IMR-90 (cell line): Measurements from ENCODE around the gene INPP5D.

ENCODE experiments used
- BHLHE40 ChIP-seq: fragments of 150-350 bp; IDR thresholded peaks from 2 replicates; pipeline ENCODE4 v1.6.1; 2016; ENCODE audit warnings: mild to moderate bottlenecking, low read depth, low read length
- CEBPB ChIP-seq: IDR thresholded peaks from 2 replicates; pipeline ENCODE4 v1.6.1; 2012; ENCODE audit warnings: low read depth, low read length, improper control_type of control experiment
- CHD1 ChIP-seq: IDR thresholded peaks from 2 replicates; pipeline ENCODE4 v1.6.1; 2012; ENCODE audit warnings: low read depth, low read length, improper control_type of control experiment
- MAFK ChIP-seq: IDR thresholded peaks from 2 replicates; pipeline ENCODE4 v1.6.1; 2012; ENCODE audit warnings: low read depth, low read length, improper control_type of control experiment
- RAD21 ChIP-seq: IDR thresholded peaks from 2 replicates; pipeline ENCODE4 v1.6.1; 2012; ENCODE audit warnings: low read length, improper control_type of control experiment
- RCOR1 ChIP-seq: IDR thresholded peaks from 2 replicates; pipeline ENCODE4 v1.6.1; 2012; ENCODE audit warnings: mild to moderate bottlenecking, low read length, improper control_type of control experiment; ENCODE audit not compliant: insufficient replicate concordance
- SMC3 ChIP-seq: fragments of 150-350 bp; IDR thresholded peaks from 2 replicates; pipeline ENCODE4 v1.6.1; 2016; ENCODE audit warnings: low read depth, mild to moderate bottlenecking, antibody characterized with exemption, low read length, moderate library complexity
- USF2 ChIP-seq: fragments of 150-350 bp; IDR thresholded peaks from 2 replicates; pipeline ENCODE4 v1.6.1; 2017; ENCODE audit warnings: mild to moderate bottlenecking, antibody characterized with exemption, low read length, low read depth
- TF ChIP-seq, protein P1 (sequence below): conservative IDR thresholded peaks from 2 replicates; pipeline ENCODE4 v1.5.1; 2012; ENCODE audit warnings: mild to moderate bottlenecking, low read depth, low read length, improper control_type of control experiment

DNA sequence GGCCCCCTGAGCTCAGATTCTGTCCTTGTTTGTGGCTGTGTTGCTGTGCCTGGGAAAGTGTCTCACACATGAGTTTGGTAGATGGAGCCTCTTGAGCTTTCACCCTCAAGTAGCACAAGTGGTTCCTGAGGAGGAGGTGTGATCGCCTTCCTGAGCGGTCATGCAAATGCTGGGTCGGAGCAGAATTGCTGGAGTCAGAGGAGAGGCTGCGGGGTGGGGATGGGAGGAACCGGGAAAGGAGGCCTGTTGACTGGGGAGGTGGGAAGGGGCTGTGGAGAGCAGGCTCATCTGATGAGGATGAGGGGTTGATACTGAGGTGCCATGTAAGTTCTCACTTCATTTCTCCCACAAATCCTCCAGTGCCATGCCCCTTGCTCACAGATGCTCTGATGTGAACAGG, 142.9 kb downstream of the INPP5D start:
- TF ChIP-seq, protein P1, sequence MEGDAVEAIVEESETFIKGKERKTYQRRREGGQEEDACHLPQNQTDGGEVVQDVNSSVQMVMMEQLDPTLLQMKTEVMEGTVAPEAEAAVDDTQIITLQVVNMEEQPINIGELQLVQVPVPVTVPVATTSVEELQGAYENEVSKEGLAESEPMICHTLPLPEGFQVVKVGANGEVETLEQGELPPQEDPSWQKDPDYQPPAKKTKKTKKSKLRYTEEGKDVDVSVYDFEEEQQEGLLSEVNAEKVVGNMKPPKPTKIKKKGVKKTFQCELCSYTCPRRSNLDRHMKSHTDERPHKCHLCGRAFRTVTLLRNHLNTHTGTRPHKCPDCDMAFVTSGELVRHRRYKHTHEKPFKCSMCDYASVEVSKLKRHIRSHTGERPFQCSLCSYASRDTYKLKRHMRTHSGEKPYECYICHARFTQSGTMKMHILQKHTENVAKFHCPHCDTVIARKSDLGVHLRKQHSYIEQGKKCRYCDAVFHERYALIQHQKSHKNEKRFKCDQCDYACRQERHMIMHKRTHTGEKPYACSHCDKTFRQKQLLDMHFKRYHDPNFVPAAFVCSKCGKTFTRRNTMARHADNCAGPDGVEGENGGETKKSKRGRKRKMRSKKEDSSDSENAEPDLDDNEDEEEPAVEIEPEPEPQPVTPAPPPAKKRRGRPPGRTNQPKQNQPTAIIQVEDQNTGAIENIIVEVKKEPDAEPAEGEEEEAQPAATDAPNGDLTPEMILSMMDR: no peak
- TF ChIP-seq MAFK: no peak
- TF ChIP-seq RCOR1: no peak
- TF ChIP-seq RAD21: no peak
- TF ChIP-seq CEBPB: no peak
- no peak for TF ChIP-seq SMC3
- no peak for TF ChIP-seq CHD1
- TF ChIP-seq BHLHE40: no peak
- TF ChIP-seq USF2: no peak
